HG03039 (cell line): ENCODE measurements around the gene C17orf114.

Experiments
- ATAC-seq: cut with Tn5 transposase; IDR thresholded peaks from one replicate; pipeline ENCODE4 v1.9.1; 2021; ENCODE audit warnings: mild to moderate bottlenecking, moderate library complexity; ENCODE audit not compliant: unreplicated experiment

C17orf114 gene

DNA sequence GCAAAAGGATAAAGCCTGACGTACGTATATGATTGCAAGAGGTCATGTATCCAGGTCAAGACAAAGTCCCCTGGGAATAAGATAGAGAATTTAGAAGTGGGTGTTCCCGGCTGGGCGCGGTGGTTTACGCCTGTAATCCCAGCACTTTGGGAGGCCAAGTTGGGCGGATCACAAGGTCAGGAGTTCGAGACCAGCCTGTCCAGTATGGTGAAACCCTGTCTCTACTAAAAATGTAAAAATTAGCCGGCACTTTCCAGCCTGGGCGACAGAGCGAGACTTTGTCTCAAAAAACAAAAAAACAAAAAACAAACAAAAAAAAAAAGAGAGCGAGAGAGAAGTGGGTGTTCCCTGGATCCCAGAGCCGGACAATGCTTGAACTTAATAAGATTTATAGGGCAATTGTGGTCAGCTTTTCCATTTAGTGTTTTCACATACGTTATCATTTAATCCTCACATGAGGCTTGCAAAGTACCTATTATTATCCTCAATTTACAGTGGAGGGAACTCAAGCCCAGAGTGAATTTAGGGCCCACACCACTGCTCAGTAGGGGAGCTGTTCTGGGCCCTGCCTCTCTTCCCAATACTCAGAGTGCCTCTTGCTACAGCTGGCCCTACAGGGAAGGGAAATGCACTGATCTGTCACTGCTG lies 13.8 kb downstream of the C17orf114 start:
- ATAC-seq = no peak

DNA sequence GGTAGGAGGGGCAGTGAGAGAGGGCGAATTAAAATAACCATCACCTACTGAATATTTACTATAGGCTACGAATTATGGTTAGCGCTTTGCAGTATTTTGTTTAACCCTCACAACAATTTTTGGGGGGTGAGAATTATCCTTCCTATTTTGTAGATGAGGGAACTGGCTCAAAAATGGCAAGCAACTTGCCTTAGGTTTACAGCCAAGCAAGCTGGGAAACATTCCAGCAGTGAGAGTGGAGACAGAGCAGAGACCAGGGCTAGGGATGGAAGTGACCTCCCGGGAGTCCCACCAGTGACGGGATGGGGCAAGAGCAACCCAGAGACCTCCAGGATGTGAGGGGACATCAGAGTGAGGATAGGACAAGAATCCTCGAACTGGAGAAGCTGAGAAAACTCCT lies 15.6 kb downstream of the C17orf114 start:
- no peak for ATAC-seq

DNA sequence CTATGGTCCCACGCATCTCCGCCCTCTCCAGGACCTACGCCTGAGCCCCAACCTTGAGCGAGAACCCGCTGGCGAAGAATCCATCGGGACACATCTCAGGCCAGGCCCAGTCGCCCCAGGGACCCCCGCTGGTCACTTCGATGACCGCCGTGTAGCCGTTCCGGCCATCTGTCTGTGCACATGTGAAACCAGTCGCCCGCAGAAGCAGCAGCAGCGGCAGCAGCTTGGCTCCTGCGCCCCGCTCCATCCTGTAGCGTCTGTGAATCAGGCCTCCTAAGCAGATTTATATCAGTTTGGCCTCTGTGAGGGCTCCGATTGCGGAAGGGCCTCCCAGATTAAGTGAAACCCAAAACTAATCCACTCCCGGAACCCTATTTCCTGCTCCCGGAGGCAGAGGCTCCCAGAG lies 16.0 kb downstream of the C17orf114 start, which contains the start of gene VMO1:
VMO1 (minus strand) TSS at position 259 of the 406 bp plus-strand sequence; CDS start at position 247, 12 bp downstream.
- ATAC-seq = no peak

DNA sequence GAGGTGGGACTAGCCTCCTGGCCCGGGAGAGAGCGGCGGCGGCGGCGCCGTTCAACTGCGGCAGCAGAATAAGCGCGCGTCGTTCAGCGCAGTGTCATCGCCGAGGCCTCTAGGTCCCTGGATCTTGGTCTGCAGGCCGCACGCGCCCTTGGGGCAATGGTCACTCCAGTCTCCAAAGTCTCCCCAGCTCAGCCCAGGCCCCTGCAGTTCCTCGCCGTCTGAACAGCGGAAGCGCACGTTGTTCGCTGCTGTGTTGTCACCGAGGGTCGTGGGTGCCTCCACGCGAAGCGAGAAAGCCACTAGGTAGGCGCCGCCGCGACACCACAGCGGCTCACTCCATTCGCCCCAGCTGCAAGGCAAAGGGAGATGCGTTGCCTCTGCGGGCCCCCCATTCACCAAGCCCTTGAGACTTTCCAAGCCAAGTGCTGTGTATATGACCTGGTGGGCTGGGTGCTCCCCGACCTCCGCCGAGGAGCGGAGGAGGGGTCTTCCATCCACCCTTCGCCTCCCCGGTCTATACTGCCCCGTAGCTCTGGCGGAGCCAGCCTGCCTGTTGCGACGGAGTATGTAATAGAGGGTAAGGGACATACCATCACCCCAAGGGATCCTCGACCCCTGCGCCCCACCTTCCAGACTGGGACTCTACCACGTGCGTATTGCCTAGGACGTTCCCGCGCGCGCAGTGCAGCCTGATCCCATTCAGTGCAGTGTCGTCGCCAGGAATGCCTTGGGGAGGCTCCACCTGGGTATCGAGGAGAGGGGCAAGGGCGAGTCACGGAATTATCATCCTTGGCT lies 16.6 kb downstream of the C17orf114 start:
- ATAC-seq = no peak

DNA sequence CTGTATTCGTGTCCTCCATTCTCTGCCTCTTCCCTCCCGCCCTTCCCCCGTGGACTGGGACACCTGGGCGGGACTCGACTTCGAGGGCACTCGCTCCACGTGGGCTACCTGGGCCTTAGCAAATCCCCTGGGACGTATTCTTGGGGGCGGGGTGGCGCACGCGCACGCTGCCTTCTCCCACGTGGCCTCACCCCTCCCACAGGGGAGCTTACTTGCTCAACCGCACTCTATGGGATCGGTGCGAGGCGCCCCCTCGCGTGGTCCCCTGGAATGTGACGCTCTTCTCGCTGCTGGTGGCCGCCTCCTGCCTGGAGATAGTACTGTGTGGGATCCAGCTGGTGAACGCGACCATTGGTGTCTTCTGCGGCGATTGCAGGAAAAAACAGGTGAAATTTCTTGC lies 19.5 kb downstream of the C17orf114 start:
- no peak for ATAC-seq

DNA sequence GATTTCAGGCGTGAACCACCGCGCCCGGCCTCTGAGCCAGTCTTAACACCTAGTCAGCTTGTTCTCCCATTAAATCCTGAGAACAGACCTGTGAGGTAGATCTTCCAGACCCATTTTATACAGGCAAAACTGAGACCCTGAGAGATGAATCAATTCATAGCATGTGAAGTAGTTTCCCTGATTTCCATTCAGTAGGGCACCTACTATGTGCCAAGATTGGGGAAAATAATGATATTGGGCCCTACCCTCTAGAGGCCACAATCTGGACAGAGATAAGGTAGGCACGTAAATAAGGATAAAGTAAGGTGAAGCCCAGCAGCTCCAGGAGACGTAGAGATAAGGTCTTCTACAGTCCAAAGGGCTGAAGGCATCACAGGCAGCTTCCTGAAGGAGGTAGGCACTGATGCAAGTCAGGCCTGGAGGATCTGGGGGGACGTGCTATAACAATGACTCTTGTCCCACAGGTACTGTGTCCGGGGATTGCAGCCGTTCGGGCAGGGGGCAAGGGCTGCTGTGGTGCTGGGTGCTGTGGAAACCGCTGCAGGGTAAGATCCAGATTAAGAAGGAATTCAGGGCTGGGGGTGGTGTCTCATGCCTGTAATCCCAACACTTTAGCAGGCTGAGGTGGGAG lies 21.7 kb downstream of the C17orf114 start:
- no peak for ATAC-seq

DNA sequence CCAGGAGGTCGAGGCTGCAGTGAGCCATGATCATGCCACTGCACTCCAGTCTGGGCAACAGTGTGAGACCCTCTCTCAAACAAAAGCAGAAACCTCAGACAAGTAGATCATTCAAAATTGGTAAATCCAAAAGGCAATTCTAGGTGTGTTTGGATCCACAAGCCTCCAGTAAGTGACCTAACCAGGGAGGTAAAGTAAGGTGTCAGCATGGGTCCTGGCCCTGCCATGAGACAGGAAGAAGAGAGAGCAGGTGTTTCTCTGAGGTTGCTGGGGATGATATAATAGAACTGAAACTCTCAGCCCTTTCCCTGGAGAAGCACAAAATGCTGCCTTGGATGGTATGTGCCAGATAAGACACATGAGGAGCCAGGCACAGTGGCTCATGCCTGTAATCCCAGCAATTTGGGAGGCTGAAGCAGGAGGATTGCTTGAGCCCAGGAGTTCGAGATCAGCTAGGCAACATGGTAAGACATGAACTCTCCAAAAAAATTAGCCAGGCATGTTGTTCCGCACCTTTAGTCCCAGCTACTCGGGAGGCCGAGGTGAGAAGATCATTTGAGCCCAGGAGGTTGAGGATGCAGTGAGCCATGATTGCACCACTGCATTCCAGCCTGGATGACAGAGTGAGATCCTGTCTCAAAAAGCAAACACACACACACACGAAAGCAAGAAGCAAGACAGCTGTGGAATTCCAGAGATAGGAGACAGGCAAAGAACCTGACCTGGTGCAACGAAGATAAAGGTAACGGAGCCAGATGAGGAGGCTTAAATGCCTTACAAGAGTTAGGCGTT lies 24.0 kb downstream of the C17orf114 start:
- ATAC-seq = no peak

DNA sequence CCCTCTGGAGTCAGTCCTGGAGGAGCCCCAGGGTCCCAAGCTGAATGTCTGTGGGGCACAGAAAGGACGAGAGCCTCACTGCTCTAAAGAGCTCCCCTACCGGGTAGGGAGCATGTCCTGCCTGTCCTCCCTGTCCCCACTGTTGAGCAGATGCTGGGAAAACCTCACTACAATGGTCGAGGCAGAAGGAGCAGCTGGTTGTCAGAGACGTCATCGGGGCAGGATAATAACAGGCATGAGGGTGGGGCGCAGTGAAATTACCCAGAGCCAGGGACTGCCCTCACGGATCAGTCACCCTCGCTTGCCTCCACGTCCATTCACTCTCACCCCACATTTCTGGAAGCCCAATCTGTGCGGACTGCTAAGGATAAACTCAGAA lies 29.9 kb downstream of the C17orf114 start:
- ATAC-seq = no peak

DNA sequence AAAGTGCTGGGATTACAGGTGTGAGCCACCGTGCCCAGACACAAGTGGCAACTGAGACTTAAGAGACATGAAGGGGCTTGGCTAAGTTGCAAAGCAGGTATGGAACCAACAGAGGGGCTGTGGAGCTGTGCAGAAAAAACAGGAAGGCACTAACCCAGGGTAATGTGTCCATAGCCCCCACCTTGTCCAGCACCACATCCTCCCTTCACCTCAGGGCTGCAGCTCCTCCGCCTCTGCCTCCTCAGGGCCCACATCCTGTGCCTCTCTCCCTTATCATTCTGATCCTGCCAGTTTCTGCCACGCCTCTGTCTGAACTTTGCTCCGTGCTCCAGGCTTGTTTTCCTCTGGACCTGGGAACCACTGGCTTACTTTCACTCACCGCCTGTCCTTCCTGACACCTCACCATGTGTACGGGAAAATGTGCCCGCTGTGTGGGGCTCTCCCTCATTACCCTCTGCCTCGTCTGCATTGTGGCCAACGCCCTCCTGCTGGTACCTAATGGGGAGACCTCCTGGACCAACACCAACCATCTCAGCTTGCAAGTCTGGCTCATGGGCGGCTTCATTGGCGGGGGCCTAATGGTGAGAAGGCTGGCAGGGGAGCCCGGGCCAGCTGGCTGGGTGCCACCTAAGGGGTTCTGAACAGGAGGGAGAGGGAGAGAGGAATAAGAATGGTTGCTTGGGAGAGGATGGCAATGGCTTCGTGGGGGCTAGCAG lies 30.5 kb downstream of the C17orf114 start, which contains the start of gene TM4SF5:
TM4SF5 (plus strand) TSS at position 368 of the 716 bp plus-strand sequence; CDS start at position 405, 37 bp downstream.
- no peak for ATAC-seq

DNA sequence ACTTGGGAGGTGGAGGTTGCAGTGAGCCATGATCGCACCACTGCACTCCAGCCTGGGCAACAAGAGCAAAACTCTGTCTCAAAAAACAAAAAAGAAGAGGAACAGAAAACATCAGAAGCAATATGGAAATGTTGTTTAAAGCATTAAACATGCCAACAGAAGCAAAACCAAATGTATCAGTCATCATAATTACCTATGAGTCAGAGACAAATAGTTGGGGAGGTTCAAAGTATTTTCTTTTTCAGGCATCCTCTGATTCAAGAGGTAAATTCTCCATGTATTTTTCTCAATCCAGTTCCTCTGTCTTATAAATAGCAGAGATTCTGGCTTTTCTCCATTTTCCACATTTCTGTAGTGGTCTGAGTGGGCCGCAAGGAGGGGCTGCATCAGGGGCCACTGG lies 32.5 kb downstream of the C17orf114 start:
- ATAC-seq = no peak

DNA sequence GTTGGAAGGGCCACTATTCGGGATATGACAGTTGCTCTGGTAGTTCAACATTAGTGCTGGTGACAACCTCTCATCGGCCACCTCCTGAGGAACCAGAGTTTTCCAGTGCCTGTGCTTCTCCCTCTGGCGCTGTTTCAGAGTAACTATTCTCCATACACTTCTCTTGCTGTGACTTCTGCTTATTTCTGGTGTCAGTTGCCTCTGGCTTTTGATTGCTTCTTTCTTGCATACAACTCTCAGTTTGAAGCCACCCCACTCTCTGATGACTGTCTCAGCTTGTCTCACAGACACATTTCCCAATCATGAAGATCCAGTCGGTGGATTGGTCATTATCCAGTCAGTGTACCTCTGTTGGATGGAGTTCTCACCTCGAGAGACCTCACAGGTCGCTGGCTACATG lies 33.8 kb downstream of the C17orf114 start:
- ATAC-seq = no peak

DNA sequence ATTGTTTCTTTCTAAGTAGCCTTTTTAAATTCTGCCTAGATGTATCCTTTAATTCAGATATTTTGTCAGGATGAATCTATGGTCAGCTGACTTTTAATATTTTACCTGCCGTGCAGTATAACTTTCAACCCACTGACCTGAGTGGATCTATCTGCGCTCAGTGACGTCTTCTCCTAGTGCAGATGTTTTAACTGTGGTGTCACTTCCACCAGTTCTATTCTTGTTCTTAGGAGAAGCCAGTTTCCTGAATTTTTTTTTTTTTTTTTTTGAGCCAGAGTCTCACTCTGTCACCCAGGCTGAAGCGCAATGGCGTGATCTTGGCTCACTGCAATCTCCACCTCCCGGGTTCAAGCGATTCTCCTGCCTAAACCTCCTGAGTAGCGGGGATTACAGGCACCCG lies 35.4 kb downstream of the C17orf114 start:
- no peak for ATAC-seq

DNA sequence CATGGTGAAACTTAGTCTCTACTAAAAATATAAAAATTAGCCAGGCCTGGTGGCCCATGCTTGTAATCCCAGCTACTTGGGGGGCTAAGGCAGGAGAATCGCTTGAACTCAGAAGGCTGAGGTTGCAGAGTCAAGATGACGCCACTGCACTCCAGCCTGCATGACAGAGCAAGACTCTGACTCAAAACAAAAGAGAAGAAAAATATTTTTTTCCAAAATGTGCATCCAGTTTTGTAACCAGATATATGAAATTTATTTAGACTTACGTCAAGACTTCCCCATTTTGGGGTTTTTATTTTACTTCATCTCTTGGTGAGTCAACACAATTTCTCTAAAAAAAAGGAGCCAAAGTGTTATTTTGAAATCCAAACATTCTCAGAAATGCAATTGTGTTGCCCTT lies 35.9 kb downstream of the C17orf114 start:
- ATAC-seq = no peak

DNA sequence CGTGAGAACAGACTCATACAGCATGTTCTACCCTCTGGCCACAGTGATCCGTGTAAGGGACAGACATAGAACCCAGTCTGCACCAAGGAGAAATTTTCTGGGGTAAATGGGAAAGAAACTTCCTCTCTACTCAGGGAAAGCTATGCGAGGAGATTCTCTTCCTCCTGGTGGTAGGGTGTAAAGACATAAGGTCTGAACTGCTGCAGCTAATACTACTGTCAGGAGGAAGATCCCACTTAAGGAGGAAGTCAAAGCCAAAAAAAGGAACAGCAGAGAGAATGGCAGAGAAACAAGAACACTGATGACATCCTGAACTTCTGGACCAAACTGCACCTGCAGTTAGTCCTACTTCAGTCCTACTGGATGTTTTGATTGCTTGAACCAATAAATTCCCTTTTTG lies 37.5 kb downstream of the C17orf114 start:
- no peak for ATAC-seq

DNA sequence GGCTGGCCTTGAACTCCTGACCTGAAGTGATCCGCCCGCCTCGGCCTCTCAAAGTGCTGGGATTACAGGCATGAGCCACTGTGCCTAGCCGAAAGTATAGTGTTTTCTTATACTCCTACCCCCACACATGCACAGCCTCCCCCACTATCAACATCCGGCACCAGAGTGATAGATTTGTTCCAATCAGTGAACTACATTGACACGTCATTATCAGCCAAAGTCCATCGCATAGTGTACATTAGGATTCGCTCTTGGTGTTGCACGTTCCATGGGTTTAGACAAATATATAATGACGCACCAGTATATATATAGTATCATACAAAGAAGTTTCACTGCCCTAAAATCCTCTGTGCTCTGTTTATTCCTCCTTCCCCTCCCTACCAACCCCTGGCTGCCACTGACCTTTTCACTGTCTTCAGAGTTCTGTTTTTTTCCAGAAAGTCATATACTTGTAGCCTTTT lies 42.3 kb downstream of the C17orf114 start:
- ATAC-seq = no peak

DNA sequence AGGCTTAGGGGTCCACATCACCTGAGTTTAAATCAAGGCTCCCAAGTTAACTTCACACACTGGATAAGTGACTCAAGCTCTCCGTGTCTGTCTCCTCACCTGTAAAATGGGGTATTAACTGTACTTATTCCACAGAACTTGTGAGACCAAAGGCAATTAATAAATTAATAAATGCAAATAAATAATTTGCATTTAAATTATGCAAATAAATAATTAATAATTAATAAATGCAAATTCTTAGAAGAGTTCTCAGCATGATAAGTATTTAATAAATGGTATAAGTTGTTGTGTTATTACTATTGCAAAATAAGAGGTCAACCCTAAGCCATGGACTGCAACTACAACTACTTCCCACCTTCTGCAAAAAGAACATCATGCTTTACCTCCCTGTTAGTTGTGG lies 48.7 kb downstream of the C17orf114 start:
- ATAC-seq = no peak

DNA sequence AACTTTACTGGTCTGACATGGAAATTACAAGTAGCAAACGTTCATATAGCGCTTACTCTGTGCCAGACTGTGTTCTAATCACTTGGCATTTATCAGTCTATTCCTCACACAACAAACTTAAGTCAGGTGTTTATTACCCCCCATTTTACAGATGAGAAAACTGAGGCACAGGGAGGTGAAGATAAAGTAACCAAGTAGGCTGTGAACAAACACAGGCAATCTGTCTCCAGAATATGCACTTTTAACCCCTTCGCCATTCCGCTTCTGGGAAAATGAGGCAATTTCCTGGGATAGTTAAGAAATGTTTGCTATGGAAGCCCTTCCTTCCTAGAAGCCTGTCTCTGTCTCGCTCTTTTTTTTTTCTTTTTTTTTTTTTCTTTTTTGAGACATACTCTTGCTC lies 50.2 kb downstream of the C17orf114 start:
- no peak for ATAC-seq
